ENCODE data around the gene H1-8.
"Not testable (repeated sequence)": the region's sequence is repeated elsewhere in the genome, so short reads cannot be mapped to it uniquely, and the experiment has no call there.

DNA sequence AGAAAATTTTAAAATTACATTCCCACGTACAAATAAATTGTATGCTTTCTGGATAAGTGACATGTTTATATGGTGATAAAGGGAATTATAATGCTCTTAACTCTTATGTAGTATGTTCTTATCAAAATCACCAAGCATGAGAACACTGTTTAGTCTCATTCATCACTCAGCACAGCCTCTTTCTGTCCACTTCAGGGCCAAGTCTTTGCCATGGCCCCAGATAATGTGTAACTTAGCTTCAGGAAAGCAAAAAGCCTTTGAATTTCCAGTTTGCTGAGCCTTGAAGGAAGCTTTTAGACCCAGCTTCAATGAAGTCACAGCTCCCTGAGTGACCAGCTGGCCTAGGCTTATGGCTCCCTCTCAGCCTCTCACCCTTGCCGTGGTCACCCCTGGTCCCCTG is 45.1 kb upstream of the H1-8 start:
- TF ChIP-seq, protein P1, sequence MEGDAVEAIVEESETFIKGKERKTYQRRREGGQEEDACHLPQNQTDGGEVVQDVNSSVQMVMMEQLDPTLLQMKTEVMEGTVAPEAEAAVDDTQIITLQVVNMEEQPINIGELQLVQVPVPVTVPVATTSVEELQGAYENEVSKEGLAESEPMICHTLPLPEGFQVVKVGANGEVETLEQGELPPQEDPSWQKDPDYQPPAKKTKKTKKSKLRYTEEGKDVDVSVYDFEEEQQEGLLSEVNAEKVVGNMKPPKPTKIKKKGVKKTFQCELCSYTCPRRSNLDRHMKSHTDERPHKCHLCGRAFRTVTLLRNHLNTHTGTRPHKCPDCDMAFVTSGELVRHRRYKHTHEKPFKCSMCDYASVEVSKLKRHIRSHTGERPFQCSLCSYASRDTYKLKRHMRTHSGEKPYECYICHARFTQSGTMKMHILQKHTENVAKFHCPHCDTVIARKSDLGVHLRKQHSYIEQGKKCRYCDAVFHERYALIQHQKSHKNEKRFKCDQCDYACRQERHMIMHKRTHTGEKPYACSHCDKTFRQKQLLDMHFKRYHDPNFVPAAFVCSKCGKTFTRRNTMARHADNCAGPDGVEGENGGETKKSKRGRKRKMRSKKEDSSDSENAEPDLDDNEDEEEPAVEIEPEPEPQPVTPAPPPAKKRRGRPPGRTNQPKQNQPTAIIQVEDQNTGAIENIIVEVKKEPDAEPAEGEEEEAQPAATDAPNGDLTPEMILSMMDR (IDR thresholded peaks at IDR 0.05): not testable (repeated sequence)
- TF ChIP-seq POLR2A (IDR thresholded peaks at IDR 0.05): not testable (repeated sequence)

Data from prostate gland (tissue), 2 donors.